OCI-LY1 (cell line): Measurements from ENCODE around the gene SIRT4.

Experiments
- CTCF ChIP-seq: fragments of 200-600 bp; sonication (generic), shearing (Covaris generic); IDR thresholded peaks from 2 replicates; pipeline ENCODE4 v1.5.1; 2017; ENCODE audit warnings: mild to moderate bottlenecking, antibody characterized with exemption, low read length, moderate library complexity, mixed read lengths
- EZH2 ChIP-seq: fragments of 200-600 bp; sonication (generic), shearing (Covaris generic); IDR thresholded peaks from 2 replicates; pipeline ENCODE4 v1.8.0; 2017; ENCODE audit warnings: borderline replicate concordance, mixed run types, mild to moderate bottlenecking, antibody characterized with exemption, low read length, moderate library complexity, mixed read lengths

- no peak for TF ChIP-seq CTCF
- no peak for TF ChIP-seq EZH2
Observed at GRCh38 chr12:120357104-120357503, 55.0 kb downstream of the SIRT4 start.
